Occipital lobe (tissue), 2 donors: ENCODE measurements around the gene ERFL. TPM values are rescaled to one million over a fixed set of nuclear protein-coding genes. Genes with fewer than 3 reads are reported as not detected.

Experiments
- DNase-seq: peaks from one replicate; lab custom pipeline; 2025; lab: John Stamatoyannopoulos, UW
- total RNA-seq: library from RNA; depleted of rRNA; stranded (reverse); fragments of >200 nt; gene quantifications from one replicate; pipeline ENCODE4 v1.2.3, GENCODE V29; 2014

The ERFL gene
- total RNA-seq, 1 donor from 2014 or later: not detected

DNA sequence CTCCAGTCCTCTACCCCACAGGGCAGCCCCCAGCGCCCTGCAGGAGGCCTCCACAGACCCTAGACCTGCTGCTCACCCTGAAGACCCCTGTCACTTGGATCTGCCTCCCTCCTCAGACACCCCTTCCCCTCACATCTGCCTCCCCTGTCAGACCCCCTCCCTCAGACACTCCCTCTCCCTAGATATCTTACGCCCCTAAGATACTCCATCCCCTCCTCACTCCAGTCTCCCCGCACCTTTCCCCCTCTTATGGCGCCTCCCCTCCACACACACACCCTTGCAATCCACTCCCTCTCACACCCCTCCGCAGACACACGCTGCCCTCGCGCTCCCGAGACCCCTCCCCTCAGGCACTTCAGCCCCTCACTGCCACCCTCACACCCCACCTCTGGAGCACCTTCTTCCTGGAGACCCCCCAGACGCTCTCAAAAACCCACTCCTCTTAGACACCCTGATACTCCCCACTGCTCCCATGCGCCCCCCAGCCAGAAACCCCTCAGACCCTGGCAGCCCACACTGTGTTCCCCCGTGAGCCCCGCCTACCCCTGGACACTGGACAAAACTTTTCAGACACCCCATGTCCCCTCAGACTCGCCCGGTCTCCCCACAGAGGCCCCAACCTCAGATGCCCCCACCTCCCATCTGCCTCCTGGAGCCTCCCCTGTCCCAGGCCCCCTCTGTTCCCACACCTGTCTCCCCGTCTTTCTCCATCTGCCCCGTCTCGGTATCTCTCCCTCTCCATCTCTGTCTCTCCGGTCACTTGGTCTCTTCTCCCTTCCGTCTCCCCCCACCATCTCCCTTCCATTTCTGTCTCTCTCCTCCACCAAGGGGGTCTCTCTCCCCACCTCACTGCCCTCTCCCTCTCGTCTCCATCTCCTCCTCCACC, 14.5 kb downstream of the ERFL start:
- no peak for DNase-seq

DNA sequence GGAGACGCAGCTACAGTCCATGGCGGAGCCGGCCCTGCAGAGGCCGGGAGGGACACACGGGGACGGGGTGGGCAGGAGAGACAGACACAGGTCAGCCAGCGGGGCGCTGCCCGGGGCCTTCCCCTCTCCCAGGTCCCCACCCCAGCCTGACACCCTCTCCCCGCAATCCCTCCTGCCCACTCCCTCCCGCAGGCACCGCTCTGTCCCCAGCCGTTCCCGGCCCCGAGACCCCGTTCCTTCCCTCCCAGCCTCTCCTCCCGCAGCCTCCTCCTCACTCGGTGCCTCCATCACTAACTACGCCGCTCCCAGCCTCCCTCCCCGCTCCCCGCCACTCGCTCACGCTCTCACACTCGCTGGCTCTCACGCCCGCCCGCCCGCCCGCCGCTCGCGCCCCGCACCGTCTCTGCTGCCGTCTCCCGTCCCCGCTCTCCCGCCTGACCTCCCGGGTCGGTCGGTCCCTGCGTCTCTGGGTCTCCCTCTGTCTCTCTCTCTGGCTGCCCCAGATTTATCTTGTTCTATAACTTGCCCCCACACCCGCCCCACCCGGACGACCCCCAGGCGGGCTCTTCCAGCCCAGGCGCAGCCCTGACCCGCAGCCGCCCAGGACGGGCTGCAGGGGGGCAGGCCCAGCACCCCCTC, 15.2 kb downstream of the ERFL start:
- DNase-seq: no peak

DNA sequence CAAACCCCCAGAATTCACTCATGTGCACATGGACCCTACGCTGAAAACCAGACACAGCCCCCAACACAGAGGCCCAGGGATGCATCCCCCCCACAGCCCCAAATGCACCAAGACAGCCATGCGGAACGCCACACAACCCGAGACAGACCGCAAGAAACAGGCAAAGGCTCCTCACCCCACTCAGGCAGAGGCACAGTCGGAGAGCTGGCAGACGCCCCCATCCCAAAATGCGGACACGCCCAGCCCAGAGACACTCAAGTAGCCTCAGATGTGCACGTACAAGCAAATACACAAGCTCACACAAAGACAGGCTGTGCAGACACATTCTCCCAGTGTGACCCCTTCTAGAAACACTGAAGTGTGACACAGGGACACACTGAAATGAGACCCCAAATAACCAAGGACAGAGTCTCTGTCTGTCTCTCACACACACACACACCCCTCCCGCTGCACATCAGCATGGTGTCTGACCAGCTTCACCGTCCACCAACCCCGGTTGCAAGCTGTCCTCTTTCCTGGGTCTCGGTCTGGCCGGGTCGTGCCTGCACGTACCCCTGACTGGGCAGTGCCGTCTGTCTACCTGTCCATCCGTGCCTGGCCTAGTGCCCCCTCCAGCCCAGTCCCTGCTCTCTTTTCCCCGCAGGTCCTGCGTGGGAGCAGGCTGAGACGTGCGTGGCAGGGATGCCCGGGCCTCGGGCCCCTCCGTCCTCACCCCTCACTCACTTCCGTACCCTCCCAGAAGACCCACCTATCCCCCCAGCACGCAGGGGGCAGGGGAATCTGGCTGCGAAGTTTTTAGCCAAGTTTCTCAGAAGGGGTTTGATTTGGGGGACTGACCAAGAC, 16.1 kb downstream of the ERFL start:
- no peak for DNase-seq

- no peak for DNase-seq
Observed at GRCh38 chr19:41910992-41911888, 17.0 kb downstream of the ERFL start.

DNA sequence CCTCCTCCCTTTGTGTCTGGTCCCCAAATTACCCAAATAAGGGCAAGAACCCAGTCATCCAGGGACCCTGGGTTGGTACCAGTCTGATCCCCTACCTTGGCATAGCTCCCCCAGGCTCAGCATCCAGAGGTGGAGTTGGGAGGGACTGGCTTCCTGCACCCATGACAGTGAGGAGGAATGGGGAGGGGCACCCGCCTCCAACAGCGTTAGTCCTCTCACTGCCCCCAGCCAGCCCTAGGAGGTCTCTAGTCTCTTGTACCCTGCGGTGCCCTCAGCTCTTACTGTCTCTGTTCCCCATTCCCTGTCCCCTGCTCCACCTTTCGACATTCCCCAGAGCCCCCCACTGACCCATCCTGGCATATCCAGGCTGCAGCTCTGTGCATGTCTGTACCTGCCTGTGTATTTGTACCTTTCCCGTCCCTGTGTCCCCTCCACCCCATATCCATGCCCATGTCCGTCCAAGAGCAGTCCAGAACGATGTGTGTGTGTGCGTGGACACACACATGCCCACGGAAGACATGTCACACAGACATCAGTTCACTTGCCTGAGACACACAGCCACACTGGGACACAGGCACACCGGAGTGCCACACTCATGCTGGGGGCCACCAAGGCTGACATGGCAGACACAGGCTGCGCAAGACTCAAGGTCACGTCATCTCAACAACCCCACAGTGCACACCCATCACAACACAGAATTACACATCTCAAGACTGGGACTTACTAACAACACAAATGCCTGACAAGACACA, 17.8 kb downstream of the ERFL start:
- DNase-seq: no peak

DNA sequence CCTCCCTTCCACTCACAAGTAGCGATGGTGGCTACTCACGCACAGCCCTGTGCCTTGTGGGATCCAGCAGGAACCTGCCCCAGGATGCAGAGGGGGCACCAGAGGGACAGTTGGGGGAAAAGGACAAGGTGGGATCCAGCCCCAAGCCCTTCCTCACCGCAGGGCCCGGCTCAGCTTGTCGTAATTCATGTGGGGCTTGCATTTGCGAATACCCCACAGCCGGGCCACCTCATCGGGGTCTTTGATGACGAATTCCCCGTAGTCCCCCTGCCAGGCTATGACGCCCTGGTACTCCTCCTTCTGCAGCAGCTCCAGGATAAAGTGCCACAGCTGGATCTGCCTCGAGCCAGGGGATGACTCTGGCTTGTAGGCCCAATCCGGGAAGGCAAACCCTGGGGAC, 18.5 kb downstream of the ERFL start:
- DNase-seq: no peak

DNA sequence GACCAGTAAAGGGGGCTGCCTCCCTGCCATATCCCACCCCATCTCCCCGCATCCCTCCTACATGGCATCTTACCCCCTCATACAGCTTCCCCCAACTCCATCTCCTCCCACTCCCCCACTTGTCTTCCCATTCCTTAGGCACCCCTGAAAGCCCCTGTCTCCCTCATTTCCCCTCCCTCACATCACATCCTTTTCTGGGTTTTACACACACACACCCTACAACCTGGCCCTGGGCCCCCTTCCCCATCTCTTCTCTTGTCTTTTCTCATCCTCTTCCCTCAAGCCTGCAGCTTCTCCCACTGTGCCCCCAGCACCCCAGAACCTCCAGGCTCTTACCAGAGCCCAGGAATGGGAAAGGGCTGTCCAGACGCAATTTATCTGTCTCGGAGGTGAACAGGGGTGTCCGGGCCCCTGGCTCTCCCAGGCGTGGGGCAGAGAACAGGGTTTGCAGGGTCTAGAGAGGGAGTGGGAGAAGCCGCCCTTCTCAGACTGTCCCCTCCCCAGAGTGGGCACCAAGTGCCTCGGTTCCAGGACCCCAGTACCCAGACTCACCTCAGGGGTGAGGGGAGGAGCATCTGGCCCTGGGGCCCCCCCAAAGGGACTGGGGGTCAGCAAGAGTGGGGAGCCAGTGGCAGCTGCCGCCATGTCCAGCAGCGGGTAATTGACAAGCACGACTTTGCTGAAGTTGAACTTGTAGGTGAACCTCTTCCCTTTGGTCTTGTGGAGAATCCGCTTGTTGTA, 19.4 kb downstream of the ERFL start:
- DNase-seq: no peak

DNA sequence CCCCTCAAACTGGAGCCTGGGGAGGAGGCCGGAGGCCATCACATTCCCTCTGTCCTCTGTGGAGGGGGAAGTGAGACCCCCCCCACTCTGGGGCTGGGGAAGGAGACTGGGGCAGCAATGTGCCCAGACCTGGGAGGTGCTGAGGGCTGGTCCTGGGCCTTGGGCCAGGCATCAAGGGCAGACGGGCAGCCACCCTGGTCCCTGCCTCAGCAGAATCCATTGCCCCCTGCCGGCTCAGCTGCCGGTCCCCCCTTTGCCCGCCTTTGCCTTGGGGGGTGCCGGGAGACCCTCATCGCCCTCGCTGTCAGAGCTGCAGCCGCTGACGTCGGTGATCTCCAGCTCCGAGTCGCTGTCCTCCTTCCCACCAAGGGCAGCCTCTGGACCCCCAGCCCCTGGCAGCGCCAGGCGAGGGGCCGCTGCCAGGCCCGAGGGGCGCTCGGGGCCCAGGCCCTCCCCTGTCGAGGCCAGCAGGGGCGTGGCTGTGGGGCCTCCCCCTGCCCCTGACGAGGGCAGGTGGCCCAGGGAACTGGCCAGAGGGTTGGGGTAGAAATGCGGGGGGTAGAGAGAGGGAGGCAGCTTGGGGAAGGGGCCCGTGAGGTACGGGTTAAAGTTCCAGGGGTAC, 20.1 kb downstream of the ERFL start:
- DNase-seq: no peak

DNA sequence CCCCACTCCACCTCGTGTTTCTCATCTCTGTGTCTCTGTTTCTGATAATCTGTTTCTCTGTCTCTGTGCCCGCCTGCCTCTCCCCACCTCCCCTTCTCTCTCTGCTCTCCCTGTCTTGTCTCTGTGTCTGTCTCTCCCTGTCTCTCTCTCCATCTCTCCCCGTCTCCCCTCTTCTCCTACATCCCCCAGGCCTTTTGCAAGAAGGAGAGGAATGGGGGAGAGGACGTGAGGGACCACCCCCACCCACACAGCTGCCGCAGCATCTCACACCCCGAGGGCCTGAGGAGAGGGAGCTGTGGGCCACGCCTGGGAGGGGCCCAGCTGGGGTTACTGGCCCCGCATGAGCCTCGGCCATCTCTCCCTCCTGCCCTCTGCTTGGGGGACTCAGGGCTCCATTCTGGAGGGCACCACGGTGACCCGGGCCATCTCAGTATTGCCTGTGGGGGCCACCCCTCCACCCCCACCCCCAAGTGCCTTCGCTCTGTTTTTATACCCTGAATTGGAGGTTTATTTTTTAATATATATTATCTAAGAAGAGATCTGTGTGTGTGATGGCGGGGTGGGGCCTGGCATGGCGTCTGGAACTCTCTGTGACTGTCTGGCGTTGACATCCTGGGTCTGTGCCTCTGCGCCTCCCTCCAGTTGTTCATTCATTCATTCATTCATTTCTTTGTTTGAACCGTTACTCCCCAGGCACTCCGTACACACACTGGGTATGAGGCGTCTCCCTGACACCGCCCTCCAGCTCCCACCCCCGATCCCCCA, 21.2 kb downstream of the ERFL start:
- DNase-seq: no peak

DNA sequence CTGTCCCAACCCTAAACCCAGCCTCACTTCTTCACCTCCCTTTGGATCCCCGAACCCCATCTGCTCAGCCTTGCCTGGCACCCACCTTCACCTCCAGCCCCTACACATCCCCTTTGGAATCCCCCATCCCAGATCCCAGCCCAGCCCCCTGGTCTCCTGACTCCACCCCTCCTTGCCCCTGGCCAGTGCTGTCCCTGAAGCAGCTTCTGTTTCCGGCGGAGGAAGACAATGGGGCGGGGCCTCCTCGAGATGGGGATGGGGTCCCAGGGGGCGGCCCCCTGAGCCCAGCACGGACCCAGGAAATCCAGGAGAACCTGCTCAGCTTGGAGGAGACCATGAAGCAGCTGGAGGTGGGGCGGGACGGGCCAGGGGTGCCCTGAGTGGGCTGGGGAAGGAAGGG, 22.0 kb downstream of the ERFL start:
- no peak for DNase-seq

- no peak for DNase-seq
Observed at GRCh38 chr19:41905273-41906002, 22.8 kb downstream of the ERFL start.

DNA sequence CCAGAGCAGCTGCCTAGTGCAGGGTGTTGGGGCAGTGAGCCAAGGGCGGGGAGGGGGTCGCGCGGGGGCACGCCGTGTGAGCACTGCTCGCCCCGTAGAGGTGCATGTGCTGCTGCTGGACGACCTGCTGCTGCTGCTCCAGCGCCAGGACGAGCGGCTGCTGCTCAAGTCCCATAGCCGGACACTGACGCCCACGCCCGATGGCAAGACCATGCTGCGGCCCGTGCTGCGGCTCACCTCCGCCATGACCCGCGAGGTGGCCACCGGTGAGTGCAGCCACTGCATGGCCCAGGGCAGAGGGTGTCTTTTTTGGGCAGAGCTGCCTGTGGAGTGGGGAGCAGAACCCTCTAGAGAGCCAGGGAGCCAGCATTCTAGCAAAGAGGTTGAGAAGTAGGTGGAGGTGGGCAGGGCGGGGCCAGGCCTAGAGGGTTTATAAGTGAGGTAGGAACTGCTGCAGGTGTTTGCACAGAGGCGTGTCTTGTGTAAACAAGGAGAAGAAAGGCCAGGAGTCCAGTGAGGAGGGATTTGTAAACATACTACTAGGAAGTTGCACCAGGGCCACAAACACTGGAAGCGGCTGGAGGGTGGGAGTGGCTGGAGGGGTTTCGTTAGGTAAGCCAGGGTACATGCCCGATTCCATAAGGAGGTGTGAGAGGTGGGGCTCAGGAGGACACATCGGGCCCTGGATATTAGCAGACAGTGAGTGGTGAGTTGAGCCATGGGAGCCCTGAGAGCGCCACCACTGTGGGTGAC, 24.0 kb downstream of the ERFL start:
- DNase-seq: no peak

GRCh38 chr19:41903193-41903953, 24.9 kb downstream of the ERFL start:
- no peak for DNase-seq

DNA sequence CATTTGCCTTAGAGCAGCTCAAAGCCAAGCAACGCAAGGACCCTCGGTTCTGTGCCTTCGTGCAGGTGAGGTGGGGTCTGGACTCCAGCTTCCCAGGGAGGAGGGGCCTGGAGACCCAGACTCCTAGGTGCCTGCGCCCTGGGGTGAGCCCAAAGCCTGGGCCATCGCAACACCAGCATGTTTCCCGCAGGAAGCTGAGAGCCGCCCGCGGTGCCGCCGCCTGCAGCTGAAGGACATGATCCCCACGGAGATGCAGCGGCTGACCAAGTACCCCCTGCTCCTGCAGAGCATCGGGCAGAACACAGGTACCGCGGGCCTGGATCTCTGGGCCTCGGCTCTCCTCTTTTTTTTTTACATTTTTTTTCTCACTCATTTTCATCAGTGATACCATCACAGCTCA, 25.7 kb downstream of the ERFL start:
- DNase-seq: no peak

DNA sequence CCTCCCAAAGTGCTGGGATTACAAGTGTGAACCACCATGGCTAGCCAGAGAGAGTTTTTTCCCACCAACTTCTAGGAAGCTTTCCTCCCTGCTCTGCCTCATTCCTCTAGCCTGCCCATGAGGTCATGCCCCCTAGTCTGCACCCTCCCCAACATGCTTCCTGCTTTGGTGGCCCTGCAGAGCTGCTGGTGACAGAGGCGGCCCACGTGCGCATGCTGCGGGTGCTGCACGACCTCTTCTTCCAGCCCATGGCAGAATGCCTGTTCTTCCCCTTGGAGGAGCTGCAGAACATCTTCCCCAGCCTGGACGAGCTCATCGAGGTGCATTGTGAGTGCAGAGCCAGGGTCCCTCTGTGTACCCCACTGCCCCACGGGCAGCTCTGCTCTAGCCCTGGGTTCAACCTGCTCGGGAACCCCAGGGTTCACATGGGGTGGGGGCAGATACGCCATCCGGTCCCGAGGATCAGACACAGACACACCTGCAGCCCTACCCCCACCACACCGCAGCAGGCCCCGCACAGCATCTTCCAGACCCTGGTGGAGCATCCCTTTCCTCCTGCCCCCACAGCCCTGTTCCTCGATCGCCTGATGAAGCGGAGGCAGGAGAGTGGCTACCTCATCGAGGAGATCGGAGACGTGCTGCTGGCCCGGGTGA, 26.4 kb downstream of the ERFL start:
- DNase-seq: no peak

DNA sequence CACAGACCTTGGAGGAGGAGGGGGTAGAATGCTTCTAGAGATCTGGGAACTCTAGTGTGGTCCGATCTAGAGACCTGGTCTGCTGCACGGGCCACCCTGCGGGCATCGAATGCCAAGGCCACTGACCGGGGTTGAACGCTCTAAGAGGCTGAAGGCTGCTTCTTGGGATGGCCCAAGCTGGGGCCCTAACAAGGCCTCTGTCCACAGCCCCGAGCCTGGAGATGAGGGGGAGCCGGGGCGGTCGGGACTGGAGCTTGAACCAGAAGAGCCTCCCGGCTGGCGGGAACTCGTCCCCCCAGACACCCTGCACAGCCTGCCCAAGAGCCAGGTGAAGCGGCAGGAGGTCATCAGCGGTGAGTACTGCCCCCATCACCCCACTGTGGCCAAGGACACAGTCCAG, 30.0 kb downstream of the ERFL start:
- no peak for DNase-seq
